Sigmoid colon (tissue), 7 donors: ENCODE measurements around the gene RPP14. TPM values are rescaled to one million over a fixed set of nuclear protein-coding genes. Genes with fewer than 3 reads are reported as not detected.

Experiments
- DNase-seq: peaks from one replicate; pipeline ENCODE4 v3.0.0-alpha.2; 2019
- H3K27ac ChIP-seq, 4 donors: fragments of 200-600 bp; sonication (generic); one replicate each; pipeline ENCODE4 v1.5.1; 2016 to 2019; ENCODE audit warnings: mild to moderate bottlenecking in 1 of 4
- H3K27me3 ChIP-seq, 3 donors: fragments of 200-600 bp; sonication (generic); one replicate each; pipeline ENCODE4 v1.5.1; 2019; ENCODE audit warnings: mild to moderate bottlenecking in 1 of 3
- H3K36me3 ChIP-seq, 4 donors: fragments of 200-600 bp; sonication (generic); one replicate each; pipeline ENCODE4 v1.5.1; 2016 to 2019
- H3K4me1 ChIP-seq, 4 donors: fragments of 200-600 bp; sonication (generic); one replicate each; pipeline ENCODE4 v1.5.1; 2017 to 2019
- H3K4me3 ChIP-seq, 4 donors: fragments of 200-600 bp; sonication (generic); one replicate each; pipeline ENCODE4 v1.5.1; 2017 to 2019; ENCODE audit warnings: mild to moderate bottlenecking in 2 of 4, moderate library complexity in 1 of 4
- H3K9me3 ChIP-seq, 4 donors: fragments of 200-600 bp in 3 of 4; sonication (generic) in 3 of 4; one replicate each; pipeline versions ENCODE4 v1.5.1 to v1.6.1; 2013 to 2019
- EP300 ChIP-seq, 4 donors: sonication (generic); formaldehyde crosslinking; IDR thresholded peaks; one replicate each; pipeline ENCODE4 v1.6.1; 2017; ENCODE audit warnings: antibody characterized with exemption in 4 of 4
- POLR2A ChIP-seq, 2 donors: fragments of 450-650 bp; IDR thresholded peaks; one replicate each; pipeline ENCODE4 v1.6.1; 2016; ENCODE audit warnings: antibody characterized with exemption in 2 of 2, mild to moderate bottlenecking in 2 of 2, moderate library complexity in 2 of 2
- POLR2AphosphoS5 ChIP-seq, 4 donors: sonication (generic); formaldehyde crosslinking; IDR thresholded peaks; one replicate each; pipeline ENCODE4 v1.6.1; 2017; ENCODE audit warnings: antibody characterized with exemption in 4 of 4
- WGBS, 2 donors: extraction: QIAGEN DNeasy Blood & Tissue Kit; methylation state at CpG; one replicate each; pipeline ENCODE4 v1.1.7; 2013; 5-methylcytosine and 5-hydroxymethylcytosine counted together
- intact Hi-C: fragments of 100-400 bp; cut with DNase I; formaldehyde crosslinking; loops from one replicate; pipeline ENCODE4 v1.15.1; 2023
- polyA plus RNA-seq, 3 donors: library from polyadenylated mRNA; stranded (reverse); fragments of 200-250 nt; gene quantifications; one replicate each; pipeline ENCODE4 v1.2.3, GENCODE V29; 2013
- total RNA-seq, 4 donors: library from RNA; depleted of rRNA; stranded (reverse); fragments of >200 nt; gene quantifications; one replicate each; pipeline ENCODE4 v1.1.0, GENCODE V29; 2016
- TF ChIP-seq, protein P1 (sequence below), 4 experiments: fragments of 450-650 bp in 3 of 4; fragments of 200-600 bp in 1 of 4; IDR thresholded peaks; one replicate each; pipeline ENCODE4 v1.5.1; 2016 to 2019; ENCODE audit warnings: antibody characterized with exemption in 4 of 4, mild to moderate bottlenecking in 3 of 4, moderate library complexity in 2 of 4
- donor health status: healthy with polysubstance abuse.
- donor health status: Bipolar disorder and iron deficiency.
- donor health status: healthy.

Gene RPP14
- total and polyA plus RNA-seq, 7 donors = 10.8 to 16.7 (median 14.5) TPM

DNA sequence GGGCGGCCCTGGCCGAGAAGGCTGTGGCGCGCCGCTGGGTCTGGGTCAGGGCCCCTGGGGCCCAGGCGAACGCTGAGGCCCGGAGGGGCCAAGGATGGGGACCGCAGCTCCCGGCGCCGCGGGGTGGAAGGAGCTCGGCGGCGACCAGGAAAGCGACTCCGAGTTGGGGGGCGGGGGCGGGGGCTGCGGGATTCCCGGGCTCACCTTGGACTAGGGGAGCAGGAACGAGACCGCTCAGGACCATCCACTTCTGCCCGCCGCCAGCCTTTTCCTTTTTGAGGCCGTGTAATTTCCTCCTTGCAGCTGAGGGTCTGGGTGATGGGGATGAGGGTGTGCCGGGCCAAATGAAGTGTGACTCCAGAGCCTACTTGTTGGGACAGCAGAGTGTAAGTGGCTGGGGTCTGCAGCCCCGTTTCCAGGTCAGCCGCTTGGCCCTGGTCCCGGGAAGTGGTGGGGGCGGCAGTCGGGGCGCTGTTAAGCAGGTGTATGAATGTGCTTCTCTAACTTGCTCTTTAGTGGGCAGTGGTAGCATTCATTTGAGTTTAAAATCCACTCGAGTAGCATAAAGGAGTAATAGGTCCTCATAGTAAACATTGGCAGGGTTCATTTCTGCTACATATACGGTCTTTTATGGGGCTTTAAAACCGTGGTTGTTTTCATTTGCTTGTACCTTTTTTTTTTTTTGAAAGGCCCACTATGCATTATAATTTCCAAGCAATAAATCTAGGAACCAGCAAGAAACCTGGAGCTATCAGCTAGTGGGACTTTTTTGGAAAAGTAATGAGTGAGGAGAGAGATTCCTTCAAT, 27.4 kb downstream of the RPP14 start:
- intact Hi-C loops = loop anchor here (1.0 kb wide), 2 partner anchors 81 to 159 kb away; partner anchors contain the start of gene KCTD6
- no peaks in the 10 kb centered on the region for H3K27me3 ChIP-seq
- TF ChIP-seq EP300 (IDR thresholded peaks at IDR 0.05) = no peak
- TF ChIP-seq, protein P1, sequence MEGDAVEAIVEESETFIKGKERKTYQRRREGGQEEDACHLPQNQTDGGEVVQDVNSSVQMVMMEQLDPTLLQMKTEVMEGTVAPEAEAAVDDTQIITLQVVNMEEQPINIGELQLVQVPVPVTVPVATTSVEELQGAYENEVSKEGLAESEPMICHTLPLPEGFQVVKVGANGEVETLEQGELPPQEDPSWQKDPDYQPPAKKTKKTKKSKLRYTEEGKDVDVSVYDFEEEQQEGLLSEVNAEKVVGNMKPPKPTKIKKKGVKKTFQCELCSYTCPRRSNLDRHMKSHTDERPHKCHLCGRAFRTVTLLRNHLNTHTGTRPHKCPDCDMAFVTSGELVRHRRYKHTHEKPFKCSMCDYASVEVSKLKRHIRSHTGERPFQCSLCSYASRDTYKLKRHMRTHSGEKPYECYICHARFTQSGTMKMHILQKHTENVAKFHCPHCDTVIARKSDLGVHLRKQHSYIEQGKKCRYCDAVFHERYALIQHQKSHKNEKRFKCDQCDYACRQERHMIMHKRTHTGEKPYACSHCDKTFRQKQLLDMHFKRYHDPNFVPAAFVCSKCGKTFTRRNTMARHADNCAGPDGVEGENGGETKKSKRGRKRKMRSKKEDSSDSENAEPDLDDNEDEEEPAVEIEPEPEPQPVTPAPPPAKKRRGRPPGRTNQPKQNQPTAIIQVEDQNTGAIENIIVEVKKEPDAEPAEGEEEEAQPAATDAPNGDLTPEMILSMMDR (IDR thresholded peaks at IDR 0.05) = peak in 1 of 4 experiments; percentile 7
- no peak for TF ChIP-seq POLR2A (IDR thresholded peaks at IDR 0.05)
- TF ChIP-seq POLR2AphosphoS5 (IDR thresholded peaks at IDR 0.05) = no peak
- no peaks in the 10 kb centered on the region for H3K36me3 ChIP-seq
- DNase-seq = peak; percentile 72
- H3K4me3 ChIP-seq = peak overlapping the region; percentile 73 to 93 (median 88)
- H3K27ac ChIP-seq = peak overlapping the region; percentile 76 to 84 (median 82)
- H3K9me3 ChIP-seq = no peaks in the 10 kb centered on the region
- WGBS, 2 donors = 1% methylated on average over 37 of the region's 37 CpGs
- peaks cover 0 to 41% (median 35%) of the 10 kb centered on the region in 4 donors for H3K4me1 ChIP-seq

DNA sequence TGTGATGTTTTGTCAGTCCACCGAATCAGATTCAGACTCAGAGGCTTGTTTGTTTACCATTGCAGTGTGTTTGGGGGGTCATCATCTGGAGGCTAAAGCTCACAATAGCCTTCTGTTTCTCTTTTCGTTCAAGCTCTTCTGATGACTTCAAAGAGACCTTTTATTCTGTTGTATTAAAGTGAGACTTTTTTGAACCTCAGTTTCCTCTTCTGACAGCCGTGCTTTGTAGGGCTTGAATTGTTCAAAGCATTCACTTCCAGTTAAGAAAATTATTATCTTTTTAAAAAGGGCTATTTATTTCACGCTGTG, 27.9 kb downstream of the RPP14 start:
- intact Hi-C loops = no loop called here
- Histone ChIP-seq H3K4me3 (peak overlapping the region; percentile 73 to 93 (median 88)), H3K27ac (peak overlapping the region; percentile 72 to 84 (median 82)), H3K9me3 (no peaks in the 10 kb centered on the region), H3K36me3 (no peaks in the 10 kb centered on the region), H3K4me1 (peaks cover 0 to 41% (median 35%) of the 10 kb centered on the region in 4 donors), H3K27me3 (no peaks in the 10 kb centered on the region)
- DNase-seq = no peak
- whole genome bisulfite sequencing, 2 donors = 27 to 28% methylated on average over 4 of the region's 4 CpGs
- TF ChIP-seq, protein P1 (IDR thresholded peaks at IDR 0.05) = no peak
- no peak for TF ChIP-seq POLR2A (IDR thresholded peaks at IDR 0.05)
- no peak for TF ChIP-seq POLR2AphosphoS5 (IDR thresholded peaks at IDR 0.05)
- no peak for TF ChIP-seq EP300 (IDR thresholded peaks at IDR 0.05)

DNA sequence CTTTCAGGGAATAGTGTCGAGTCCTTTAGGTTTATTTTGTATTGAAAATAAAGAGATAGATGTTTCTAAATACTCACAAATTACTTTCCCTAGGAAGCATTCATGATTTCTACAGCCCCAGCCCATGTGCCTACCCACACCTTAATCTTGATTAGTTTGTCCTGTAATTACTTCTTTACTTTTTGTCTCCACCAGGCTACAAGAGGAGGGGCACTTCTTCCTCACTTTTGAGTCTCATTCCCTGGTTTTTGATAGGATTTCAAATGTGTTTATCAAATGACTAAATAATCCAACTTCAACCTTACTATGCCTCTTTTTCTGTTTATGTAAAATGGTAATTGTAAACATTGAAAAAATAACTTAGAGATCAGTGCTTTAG, 28.4 kb downstream of the RPP14 start:
- Histone ChIP-seq H3K27ac (peak overlapping the region; percentile 72 to 84 (median 82)), H3K27me3 (no peaks in the 10 kb centered on the region), H3K9me3 (no peaks in the 10 kb centered on the region), H3K4me3 (peak overlapping the region; percentile 73 to 93 (median 88)), H3K4me1 (peaks cover 0 to 41% (median 35%) of the 10 kb centered on the region in 4 donors), H3K36me3 (no peaks in the 10 kb centered on the region)
- no peak for DNase-seq
- 58 to 65% methylated on average over 1 of the region's 1 CpG for WGBS, 2 donors
- TF ChIP-seq, protein P1 (IDR thresholded peaks at IDR 0.05) = no peak
- TF ChIP-seq EP300 (IDR thresholded peaks at IDR 0.05) (no peak), POLR2A (IDR thresholded peaks at IDR 0.05) (no peak)
- intact Hi-C loops = no loop called here

DNA sequence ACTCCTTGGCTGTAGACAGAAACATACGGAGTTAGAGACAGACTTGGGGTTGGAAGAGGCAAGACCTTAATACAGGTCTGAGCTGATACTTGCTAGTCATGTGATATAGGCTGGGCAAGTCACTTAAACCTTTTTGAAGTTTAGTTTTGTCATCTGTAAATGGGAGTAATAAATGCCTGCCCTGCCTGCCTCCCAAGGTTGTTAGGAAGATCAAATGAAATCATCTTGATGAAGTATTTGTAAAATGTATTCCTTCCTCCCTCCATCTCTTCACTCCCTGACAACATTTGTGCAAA, 29.6 kb downstream of the RPP14 start:
- Histone ChIP-seq H3K9me3 (no peaks in the 10 kb centered on the region), H3K4me1 (peaks cover 0 to 41% (median 35%) of the 10 kb centered on the region in 4 donors), H3K4me3 (peak overlapping the region in 2 of 4 donors; percentile 2 to 5), H3K36me3 (peaks cover 0 to 6% (median 0%) of the 10 kb centered on the region in 4 donors), H3K27ac (peak overlapping the region; percentile 72 to 84 (median 82)), H3K27me3 (no peaks in the 10 kb centered on the region)
- intact Hi-C loops = no loop called here
- DNase-seq = no peak
- WGBS, 2 donors = 59 to 64% methylated on average over 1 of the region's 1 CpG
- TF ChIP-seq EP300 (IDR thresholded peaks at IDR 0.05) = no peak
- no peak for TF ChIP-seq POLR2A (IDR thresholded peaks at IDR 0.05)
- no peak for TF ChIP-seq POLR2AphosphoS5 (IDR thresholded peaks at IDR 0.05)
- TF ChIP-seq, protein P1 (IDR thresholded peaks at IDR 0.05) = no peak
